OCI-LY3 (cell line): ENCODE results near the gene KCNK4.
A peak's percentile ranks its signal among the peaks of the same experiment; 100 is the strongest.

Experiments
- H2AFZ ChIP-seq: fragments of 200-600, 300-600 bp; shearing (Covaris generic); 2 replicates; pipeline ENCODE4 v1.6.0; 2014; ENCODE audit warnings: antibody characterized with exemption, low read depth, low read length
- H3K27ac ChIP-seq: fragments of 200-600, 300-600 bp; sonication (generic); 2 replicates; pipeline ENCODE4 v1.5.1; 2014; ENCODE audit warnings: mild to moderate bottlenecking, low read length, moderate library complexity, mixed read lengths
- H3K27me3 ChIP-seq: fragments of 200-600, 300-600 bp; sonication (generic); 2 replicates; pipeline ENCODE4 v1.6.1; 2014; ENCODE audit warnings: low read depth, low read length, mixed read lengths
- H3K36me3 ChIP-seq: fragments of 200-600, 300-600 bp; sonication (generic); replicated peaks from 2 replicates; pipeline ENCODE3; 2014; ENCODE audit warnings: low read depth, low read length, mixed read lengths
- H3K4me1 ChIP-seq: fragments of 300-600, 200-600 bp; sonication (generic); 2 replicates; pipeline ENCODE4 v1.6.1; 2014; ENCODE audit warnings: low read length, mixed read lengths
- H3K4me2 ChIP-seq: fragments of 200-600, 300-600 bp; sonication (generic); 2 replicates; pipeline ENCODE4 v1.6.1; 2014; ENCODE audit warnings: low read length, mixed read lengths
- H3K4me3 ChIP-seq: fragments of 300-600, 200-600 bp; sonication (generic); 2 replicates; pipeline ENCODE4 v1.5.1; 2014; ENCODE audit warnings: antibody characterized with exemption, mild to moderate bottlenecking, low read length, moderate library complexity
- H3K79me2 ChIP-seq: fragments of 300-600, 200-600 bp; shearing (Covaris generic); 2 replicates; pipeline ENCODE4 v1.6.1; 2014; ENCODE audit warnings: mild to moderate bottlenecking, low read length, mixed read lengths
- H3K9ac ChIP-seq: fragments of 300-600, 200-600 bp; shearing (Covaris generic); 2 replicates; pipeline ENCODE4 v1.6.0; 2014; ENCODE audit warnings: mild to moderate bottlenecking, low read length, moderate library complexity
- H3K9me3 ChIP-seq: fragments of 200-600, 300-600 bp; shearing (Covaris generic); 2 replicates; pipeline ENCODE4 v1.6.1; 2014; ENCODE audit warnings: low read length, mixed read lengths; ENCODE audit not compliant: insufficient read depth
- H4K20me1 ChIP-seq: fragments of 200-600, 300-600 bp; sonication (generic); 2 replicates; pipeline ENCODE4 v1.6.1; 2016; ENCODE audit warnings: low read length, mixed read lengths; ENCODE audit not compliant: insufficient read depth
- EZH2phosphoT487 ChIP-seq: fragments of 200-600 bp; shearing (Covaris generic); IDR thresholded peaks from 2 replicates; pipeline ENCODE4 v1.6.1; 2018; ENCODE audit warnings: antibody characterized with exemption, mixed run types, low read depth
- TF ChIP-seq, protein P1 (sequence below): fragments of 200-600, 300-600 bp; sonication (generic); IDR thresholded peaks from 2 replicates; pipeline ENCODE4 v1.5.1; 2014; ENCODE audit warnings: antibody characterized with exemption, low read length, low read depth

KCNK4 gene

DNA sequence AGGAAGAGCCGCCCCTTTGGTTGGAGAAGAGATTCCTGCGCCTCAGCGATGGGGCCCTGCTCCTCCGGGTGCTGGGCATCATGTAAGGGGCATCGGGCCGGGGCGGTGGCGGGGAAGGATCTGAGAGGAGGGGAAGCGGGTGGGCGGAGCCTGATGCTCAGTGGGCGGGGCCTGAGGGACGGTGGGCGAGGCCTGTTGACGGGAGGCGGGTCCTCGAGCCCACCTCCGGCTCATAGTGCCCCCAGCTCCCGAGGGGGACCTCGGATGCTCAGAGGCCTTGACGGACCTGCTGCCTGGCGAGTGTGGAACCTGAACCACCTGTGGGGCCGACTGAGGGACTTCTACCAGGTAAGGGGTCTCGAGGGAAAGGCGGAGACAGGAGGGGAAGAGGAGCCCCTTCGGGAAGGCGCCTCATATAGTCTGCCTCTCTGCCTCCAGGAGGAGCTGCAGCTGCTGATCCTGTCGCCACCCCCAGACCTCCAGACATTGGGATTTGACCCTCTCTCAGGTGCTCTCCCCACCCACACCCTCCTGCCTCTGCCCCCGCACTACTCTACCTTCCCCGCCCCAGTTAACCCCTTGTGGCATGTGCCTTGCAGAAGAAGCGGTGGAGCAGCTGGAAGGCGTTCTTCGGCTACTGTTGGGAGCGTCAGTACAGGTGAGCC, 49.7 kb downstream of the KCNK4 start:
- Histone ChIP-seq H3K4me3 (peak overlapping the region; percentile 83), H3K9ac (peak overlapping the region; percentile 97), H3K4me2 (peak overlapping the region; percentile 97), H3K4me1 (peaks cover 42% of the 10 kb centered on the region), H3K79me2 (peaks cover 22% of the 10 kb centered on the region), H2AFZ (no peak overlapping the region), H3K27me3 (no peaks in the 10 kb centered on the region), H3K27ac (peak overlapping the region; percentile 85), H3K36me3 (peaks cover 55% of the 10 kb centered on the region), H3K9me3 (no peaks in the 10 kb centered on the region), H4K20me1 (peaks cover 16% of the 10 kb centered on the region)
- no peak for TF ChIP-seq EZH2phosphoT487
- TF ChIP-seq, protein P1, sequence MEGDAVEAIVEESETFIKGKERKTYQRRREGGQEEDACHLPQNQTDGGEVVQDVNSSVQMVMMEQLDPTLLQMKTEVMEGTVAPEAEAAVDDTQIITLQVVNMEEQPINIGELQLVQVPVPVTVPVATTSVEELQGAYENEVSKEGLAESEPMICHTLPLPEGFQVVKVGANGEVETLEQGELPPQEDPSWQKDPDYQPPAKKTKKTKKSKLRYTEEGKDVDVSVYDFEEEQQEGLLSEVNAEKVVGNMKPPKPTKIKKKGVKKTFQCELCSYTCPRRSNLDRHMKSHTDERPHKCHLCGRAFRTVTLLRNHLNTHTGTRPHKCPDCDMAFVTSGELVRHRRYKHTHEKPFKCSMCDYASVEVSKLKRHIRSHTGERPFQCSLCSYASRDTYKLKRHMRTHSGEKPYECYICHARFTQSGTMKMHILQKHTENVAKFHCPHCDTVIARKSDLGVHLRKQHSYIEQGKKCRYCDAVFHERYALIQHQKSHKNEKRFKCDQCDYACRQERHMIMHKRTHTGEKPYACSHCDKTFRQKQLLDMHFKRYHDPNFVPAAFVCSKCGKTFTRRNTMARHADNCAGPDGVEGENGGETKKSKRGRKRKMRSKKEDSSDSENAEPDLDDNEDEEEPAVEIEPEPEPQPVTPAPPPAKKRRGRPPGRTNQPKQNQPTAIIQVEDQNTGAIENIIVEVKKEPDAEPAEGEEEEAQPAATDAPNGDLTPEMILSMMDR: no peak

DNA sequence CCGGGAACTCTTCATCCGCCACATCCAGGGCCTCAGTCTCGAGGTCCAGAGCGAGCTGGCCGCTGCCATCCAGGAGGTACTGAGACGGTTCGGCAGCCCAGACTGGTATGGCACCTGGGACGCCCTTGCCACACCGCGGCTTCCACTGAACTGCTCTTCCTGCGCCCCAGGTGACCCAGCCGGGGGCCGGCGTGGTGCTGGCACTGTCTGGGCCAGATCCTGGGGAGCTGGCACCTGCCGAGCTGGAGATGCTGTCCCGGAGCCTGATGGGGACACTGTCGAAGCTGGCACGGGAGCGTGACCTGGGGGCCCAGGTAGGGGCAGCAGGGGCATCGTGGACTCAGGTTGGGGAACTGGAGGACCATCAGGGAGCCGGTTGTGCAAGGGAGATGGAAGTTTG, 50.3 kb downstream of the KCNK4 start:
- H3K9me3 ChIP-seq: no peaks in the 10 kb centered on the region
- H3K27ac ChIP-seq: no peak overlapping the region
- peaks cover 56% of the 10 kb centered on the region for H3K36me3 ChIP-seq
- peak overlapping the region; percentile 97 for H3K4me2 ChIP-seq
- TF ChIP-seq, protein P1: no peak
- no peak for TF ChIP-seq EZH2phosphoT487
- no peaks in the 10 kb centered on the region for H3K27me3 ChIP-seq
- H3K9ac ChIP-seq: no peak overlapping the region
- no peak overlapping the region for H2AFZ ChIP-seq
- H4K20me1 ChIP-seq: peaks cover 16% of the 10 kb centered on the region
- H3K79me2 ChIP-seq: peaks cover 22% of the 10 kb centered on the region
- H3K4me1 ChIP-seq: peaks cover 37% of the 10 kb centered on the region
- H3K4me3 ChIP-seq: peak overlapping the region; percentile 83; the same call in 1 of the 2 replicates

DNA sequence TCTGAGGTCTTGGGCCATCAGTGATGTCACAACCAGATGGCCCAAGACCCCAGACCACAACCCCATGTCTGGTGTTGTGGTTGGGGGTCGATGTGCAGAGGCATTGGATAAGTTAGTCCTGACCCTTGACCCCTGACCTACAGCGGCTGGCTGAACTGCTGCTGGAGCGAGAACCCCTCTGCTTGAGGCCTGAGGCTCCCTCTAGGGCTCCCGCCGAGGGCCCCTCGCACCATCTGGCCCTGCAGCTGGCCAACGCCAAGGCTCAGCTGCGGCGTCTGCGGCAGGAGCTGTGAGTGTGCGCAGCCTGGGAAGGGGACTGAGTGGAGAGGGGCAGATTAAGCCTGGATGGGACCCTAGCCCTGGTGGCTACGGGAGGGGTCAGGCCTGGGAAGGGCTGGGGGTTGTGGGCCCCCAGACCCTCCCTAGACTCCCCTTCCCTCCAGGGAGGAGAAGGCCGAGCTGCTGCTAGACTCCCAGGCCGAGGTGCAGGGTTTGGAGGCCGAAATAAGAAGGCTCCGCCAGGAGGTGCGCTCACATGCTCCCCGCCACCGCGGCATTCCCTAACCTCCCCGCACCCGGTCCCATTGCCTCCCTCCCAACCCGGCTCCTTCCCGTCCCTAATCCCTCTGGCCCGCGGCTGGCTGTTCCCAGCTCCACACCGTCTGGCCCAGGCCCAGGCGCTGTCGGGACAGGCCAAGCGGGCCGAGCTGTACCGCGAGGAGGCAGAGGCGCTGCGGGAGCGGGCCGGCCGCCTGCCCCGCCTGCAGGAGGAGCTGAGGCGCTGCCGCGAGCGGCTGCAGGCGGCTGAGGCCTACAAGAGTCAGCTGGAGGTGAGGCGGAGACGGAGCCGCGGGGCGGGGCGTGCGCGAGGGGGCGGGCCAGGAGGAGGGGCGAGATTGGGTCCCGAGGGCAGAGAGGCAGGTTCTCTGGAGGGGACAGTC, 51.0 kb downstream of the KCNK4 start:
- H3K4me3 ChIP-seq: peak overlapping the region; percentile 38; the same call in 1 of the 2 replicates

More for the DNA sequence above, 51.0 kb downstream of the KCNK4 start:
- Histone ChIP-seq H3K27me3 (no peaks in the 10 kb centered on the region), H4K20me1 (peaks cover 17% of the 10 kb centered on the region), H3K27ac (no peak overlapping the region), H3K36me3 (peaks cover 59% of the 10 kb centered on the region), H2AFZ (no peak overlapping the region), H3K4me1 (peaks cover 37% of the 10 kb centered on the region), H3K9me3 (no peaks in the 10 kb centered on the region), H3K9ac (no peak overlapping the region), H3K79me2 (peaks cover 22% of the 10 kb centered on the region), H3K4me2 (peak overlapping the region; percentile 20)
- TF ChIP-seq, protein P1: no peak
- TF ChIP-seq EZH2phosphoT487: no peak
